Activated naive CD8-positive, alpha-beta T cell treated with anti-CD3 and anti-CD28 coated beads, Interleukin-2, amount 10 ng/mL, durations not matched to agents 7 days and 5 days (primary cell): ENCODE data around the gene C3orf85. TPM values are rescaled to one million over a fixed set of nuclear protein-coding genes. Genes with fewer than 3 reads are reported as not detected.
"Not testable (repeated sequence)": the region's sequence is repeated elsewhere in the genome, so short reads cannot be mapped to it uniquely, and the experiment has no call there.

Experiments
- ATAC-seq: fragments of 150-1000 bp; cut with Tn5 transposase; one replicate; pipeline ENCODE4 v1.10.0; 2021; ENCODE audit warnings: low read depth, moderate library complexity
- POLR2A ChIA-PET: fragments of 350-600 bp; sonication (Branson Sonifier 250); formaldehyde crosslinking; loops from one replicate; lab custom pipeline; 2021; ENCODE audit warnings: antibody characterized with exemption; lab: Charles Lee
- DNase-seq: peaks from one replicate; pipeline ENCODE4 v3.0.0; 2021
- H3K27ac Mint-ChIP-seq: one replicate; pipeline ENCODE4 v1.8.0; 2022; ENCODE audit warnings: mild to moderate bottlenecking, mixed read lengths
- H3K27me3 Mint-ChIP-seq: one replicate; pipeline ENCODE4 v1.8.0; 2022; ENCODE audit warnings: mild to moderate bottlenecking, moderate library complexity, mixed read lengths
- H3K36me3 Mint-ChIP-seq: one replicate; pipeline ENCODE4 v1.8.0; 2021; ENCODE audit warnings: mild to moderate bottlenecking, mixed read lengths
- H3K4me1 Mint-ChIP-seq: one replicate; pipeline ENCODE4 v1.8.0; 2021; ENCODE audit warnings: mixed read lengths
- H3K4me3 Mint-ChIP-seq: one replicate; pipeline ENCODE4 v1.8.0; 2022; ENCODE audit warnings: mild to moderate bottlenecking, moderate library complexity, mixed read lengths
- H3K9me3 Mint-ChIP-seq: one replicate; pipeline ENCODE4 v1.8.0; 2021; ENCODE audit warnings: mixed read lengths
- total RNA-seq, 2 experiments: library from RNA; stranded (reverse); gene quantifications; one replicate each; pipeline ENCODE4 v1.2.3, GENCODE V29; 2021

Gene C3orf85
- total RNA-seq, 2 experiments from 2014 or later, result not detected

GRCh38 chr3:109125902-109126301, 10.6 kb upstream of the C3orf85 start:
- ATAC-seq (no peak), DNase-seq (no peak)
- Mint-ChIP-seq H3K27me3 (peaks cover 3% of the 10 kb centered on the region), H3K9me3 (peaks cover 3% of the 10 kb centered on the region), H3K4me1 (no peaks in the 10 kb centered on the region), H3K4me3 (no peak overlapping the region), H3K36me3 (no peaks in the 10 kb centered on the region), H3K27ac (no peak overlapping the region)
- POLR2A ChIA-PET, result no interaction called here

- Mint-ChIP-seq H3K9me3 (peaks cover 3% of the 10 kb centered on the region), H3K27me3 (peaks cover 3% of the 10 kb centered on the region), H3K4me1 (no peaks in the 10 kb centered on the region), H3K27ac (no peak overlapping the region), H3K4me3 (no peak overlapping the region), H3K36me3 (no peaks in the 10 kb centered on the region)
- POLR2A ChIA-PET, result no interaction called here
- ATAC-seq, result no peak
- no peak for DNase-seq
Observed at GRCh38 chr3:109127553-109127952, 9.0 kb upstream of the C3orf85 start.

- ATAC-seq, result no peak
- Mint-ChIP-seq H3K36me3 (no peaks in the 10 kb centered on the region), H3K9me3 (no peaks in the 10 kb centered on the region), H3K27ac (no peak overlapping the region), H3K27me3 (no peaks in the 10 kb centered on the region), H3K4me1 (no peaks in the 10 kb centered on the region), H3K4me3 (no peak overlapping the region)
- no peak for DNase-seq
- POLR2A ChIA-PET, result no interaction called here
Observed at GRCh38 chr3:109131276-109131675, 5.2 kb upstream of the C3orf85 start.

- no peak overlapping the region for H3K4me3 Mint-ChIP-seq
- no peaks in the 10 kb centered on the region for H3K36me3 Mint-ChIP-seq
- no peaks in the 10 kb centered on the region for H3K9me3 Mint-ChIP-seq
- no peak overlapping the region for H3K27ac Mint-ChIP-seq
- ATAC-seq (no peak), DNase-seq (no peak)
- POLR2A ChIA-PET, result no interaction called here
- H3K4me1 Mint-ChIP-seq, result no peaks in the 10 kb centered on the region
- H3K27me3 Mint-ChIP-seq, result no peaks in the 10 kb centered on the region
Observed at GRCh38 chr3:109132801-109133473, 3.6 kb upstream of the C3orf85 start.

- H3K27ac Mint-ChIP-seq, H3K36me3 Mint-ChIP-seq: not testable (repeated sequence)
Observed at GRCh38 chr3:109133474-109133816, 3.1 kb upstream of the C3orf85 start.

GRCh38 chr3:109137761-109138160, 1.2 kb downstream of the C3orf85 start:
- Mint-ChIP-seq H3K36me3 (no peaks in the 10 kb centered on the region), H3K27me3 (peaks cover 5% of the 10 kb centered on the region), H3K4me3 (no peak overlapping the region), H3K9me3 (no peaks in the 10 kb centered on the region), H3K4me1 (no peaks in the 10 kb centered on the region), H3K27ac (no peak overlapping the region)
- ATAC-seq, result no peak
- no peak for DNase-seq
- POLR2A ChIA-PET, result no interaction called here

More at GRCh38 chr3:109133474-109133816, 3.1 kb upstream of the C3orf85 start:
- POLR2A ChIA-PET, DNase-seq, H3K9me3 Mint-ChIP-seq, H3K4me3 Mint-ChIP-seq, H3K27me3 Mint-ChIP-seq, ATAC-seq, H3K4me1 Mint-ChIP-seq: not testable (repeated sequence)

GRCh38 chr3:109140318-109140717, 3.8 kb downstream of the C3orf85 start:
- Mint-ChIP-seq H3K4me3 (no peak overlapping the region), H3K36me3 (no peaks in the 10 kb centered on the region), H3K27ac (no peak overlapping the region), H3K27me3 (peaks cover 5% of the 10 kb centered on the region), H3K9me3 (no peaks in the 10 kb centered on the region), H3K4me1 (peaks cover 2% of the 10 kb centered on the region)
- POLR2A ChIA-PET, result no interaction called here
- no peak for ATAC-seq
- no peak for DNase-seq

- H3K27ac Mint-ChIP-seq, result no peak overlapping the region
- H3K9me3 Mint-ChIP-seq, result no peaks in the 10 kb centered on the region
- no peak overlapping the region for H3K4me3 Mint-ChIP-seq
- DNase-seq (no peak), ATAC-seq (no peak)
- H3K27me3 Mint-ChIP-seq, result peaks cover 5% of the 10 kb centered on the region
- H3K4me1 Mint-ChIP-seq, result peaks cover 2% of the 10 kb centered on the region
- H3K36me3 Mint-ChIP-seq, result no peaks in the 10 kb centered on the region
- POLR2A ChIA-PET, result no interaction called here
Observed at GRCh38 chr3:109143646-109144045, 7.1 kb downstream of the C3orf85 start.

GRCh38 chr3:109149078-109149477, 12.6 kb downstream of the C3orf85 start:
- Mint-ChIP-seq H3K27me3 (no peaks in the 10 kb centered on the region), H3K4me3 (no peak overlapping the region), H3K36me3 (no peaks in the 10 kb centered on the region), H3K4me1 (peaks cover 2% of the 10 kb centered on the region), H3K9me3 (no peaks in the 10 kb centered on the region), H3K27ac (no peak overlapping the region)
- ATAC-seq, result no peak
- no peak for DNase-seq
- POLR2A ChIA-PET, result no interaction called here

- no peak overlapping the region for H3K4me3 Mint-ChIP-seq
- H3K9me3 Mint-ChIP-seq, result no peaks in the 10 kb centered on the region
- no peaks in the 10 kb centered on the region for H3K4me1 Mint-ChIP-seq
- DNase-seq (no peak), ATAC-seq (no peak)
- no peak overlapping the region for H3K27ac Mint-ChIP-seq
- H3K27me3 Mint-ChIP-seq, result no peaks in the 10 kb centered on the region
- POLR2A ChIA-PET, result no interaction called here
- H3K36me3 Mint-ChIP-seq, result no peaks in the 10 kb centered on the region
Observed at GRCh38 chr3:109152320-109152719, 15.8 kb downstream of the C3orf85 start.

- Mint-ChIP-seq H3K9me3 (no peaks in the 10 kb centered on the region), H3K27me3 (no peaks in the 10 kb centered on the region), H3K36me3 (no peaks in the 10 kb centered on the region), H3K4me3 (no peak overlapping the region), H3K27ac (no peak overlapping the region), H3K4me1 (no peaks in the 10 kb centered on the region)
- DNase-seq (no peak), ATAC-seq (no peak)
- POLR2A ChIA-PET, result no interaction called here
Observed at GRCh38 chr3:109154979-109155378, 18.5 kb downstream of the C3orf85 start.

- no peak overlapping the region for H3K4me3 Mint-ChIP-seq
- POLR2A ChIA-PET, result no interaction called here
- no peaks in the 10 kb centered on the region for H3K4me1 Mint-ChIP-seq
- no peaks in the 10 kb centered on the region for H3K27me3 Mint-ChIP-seq
- no peaks in the 10 kb centered on the region for H3K36me3 Mint-ChIP-seq
- ATAC-seq, result no peak
- no peak overlapping the region for H3K27ac Mint-ChIP-seq
- DNase-seq, result no peak
- no peaks in the 10 kb centered on the region for H3K9me3 Mint-ChIP-seq
Observed at GRCh38 chr3:109155828-109156227, 19.3 kb downstream of the C3orf85 start.

- no peaks in the 10 kb centered on the region for H3K27me3 Mint-ChIP-seq
- peaks cover 1% of the 10 kb centered on the region for H3K9me3 Mint-ChIP-seq
- ATAC-seq (no peak), DNase-seq (no peak)
- POLR2A ChIA-PET, result no interaction called here
- no peaks in the 10 kb centered on the region for H3K36me3 Mint-ChIP-seq
- no peak overlapping the region for H3K4me3 Mint-ChIP-seq
- H3K27ac Mint-ChIP-seq, result no peak overlapping the region
- no peaks in the 10 kb centered on the region for H3K4me1 Mint-ChIP-seq
Observed at GRCh38 chr3:109161487-109162123, 25.1 kb downstream of the C3orf85 start.

GRCh38 chr3:109165905-109166304, 29.4 kb downstream of the C3orf85 start:
- DNase-seq (no peak), ATAC-seq (no peak)
- POLR2A ChIA-PET, result no interaction called here
- Mint-ChIP-seq H3K9me3 (peaks cover 1% of the 10 kb centered on the region), H3K4me3 (no peak overlapping the region), H3K4me1 (no peaks in the 10 kb centered on the region), H3K27ac (no peak overlapping the region), H3K27me3 (no peaks in the 10 kb centered on the region), H3K36me3 (no peaks in the 10 kb centered on the region)
